GM21825 (cell line): Measurements from ENCODE around the gene PRKN.

ENCODE experiments used
- ATAC-seq: cut with Tn5 transposase; IDR thresholded peaks from one replicate; pipeline ENCODE4 v1.9.1; 2021; ENCODE audit warnings: mild to moderate bottlenecking, moderate library complexity; ENCODE audit not compliant: unreplicated experiment

Gene PRKN

GRCh38 chr6:161383951-161384350 is 1343.6 kb downstream of the PRKN start:
- no peak for ATAC-seq

GRCh38 chr6:161379834-161380582 is 1347.6 kb downstream of the PRKN start:
- ATAC-seq: no peak

DNA sequence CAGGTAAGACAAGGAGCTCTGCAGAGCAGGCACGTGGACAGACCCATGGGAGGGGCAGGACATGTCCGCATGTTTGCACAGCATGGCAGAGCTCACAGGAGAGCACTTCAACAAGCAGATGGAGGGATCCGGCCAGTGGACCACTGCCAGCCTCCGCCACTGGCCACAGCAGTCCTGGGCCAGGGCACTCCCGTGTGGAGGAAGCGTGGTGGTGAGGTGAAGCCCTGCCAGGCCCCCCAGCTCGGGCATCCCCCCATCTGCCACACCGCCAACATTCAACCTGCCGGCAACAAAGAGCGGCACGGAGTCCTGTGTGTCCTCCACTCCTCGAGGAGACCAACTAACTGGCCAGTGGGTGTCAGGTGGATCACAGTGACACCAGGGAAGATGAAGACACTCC is 1349.5 kb downstream of the PRKN start:
- ATAC-seq: no peak

- ATAC-seq: no peak
Observed at GRCh38 chr6:161377116-161377515, 1350.5 kb downstream of the PRKN start.

GRCh38 chr6:161376367-161376766 is 1351.2 kb downstream of the PRKN start:
- ATAC-seq: no peak

DNA sequence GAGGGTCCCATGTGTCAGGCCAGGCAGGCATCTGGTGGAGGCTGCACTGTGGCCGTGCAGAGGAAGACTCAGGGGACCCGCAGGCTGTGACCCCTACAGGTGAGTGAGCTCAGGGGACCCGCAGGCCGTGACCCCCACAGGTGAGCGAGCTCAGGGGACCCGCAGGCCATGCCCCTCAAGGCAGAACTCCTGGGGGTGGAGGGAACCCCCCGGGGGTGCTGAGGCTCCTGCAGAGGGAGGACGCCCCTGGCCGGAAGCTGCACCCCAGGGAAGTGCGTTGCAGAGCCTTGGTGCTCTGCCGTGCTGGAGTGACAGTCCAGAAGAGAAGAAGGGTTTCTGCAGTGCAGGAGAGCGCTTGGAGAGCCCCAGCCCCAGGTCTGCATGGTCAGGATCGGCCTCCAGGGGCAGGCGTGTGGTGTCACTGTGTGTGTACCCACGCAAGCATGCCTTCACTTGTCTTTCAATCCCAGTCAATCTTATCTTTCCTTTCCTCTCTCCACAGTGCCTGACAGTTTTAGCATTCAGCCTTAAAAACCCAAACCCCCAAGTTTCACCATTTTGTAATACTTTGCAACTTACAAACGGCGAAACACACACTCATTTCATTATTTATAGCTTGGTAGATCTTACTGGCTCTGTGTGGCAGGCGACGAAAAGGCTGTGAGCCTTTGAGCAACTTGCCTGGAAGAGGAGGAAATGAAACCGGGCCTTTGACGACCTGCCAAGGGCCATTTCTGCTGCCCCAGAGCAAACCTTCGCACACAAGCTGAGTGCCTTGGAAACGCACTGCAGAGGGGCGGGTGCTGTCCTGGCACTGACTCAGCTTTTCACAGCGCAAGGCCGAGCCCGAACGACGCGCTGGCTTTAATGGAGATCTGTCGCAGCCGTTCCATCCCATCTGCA is 1352.3 kb downstream of the PRKN start:
- no peak for ATAC-seq

GRCh38 chr6:161373905-161374451 is 1353.6 kb downstream of the PRKN start:
- no peak for ATAC-seq

- ATAC-seq: no peak
Observed at GRCh38 chr6:161372422-161372793, 1355.2 kb downstream of the PRKN start.

GRCh38 chr6:161370880-161371279 is 1356.7 kb downstream of the PRKN start:
- peak; percentile 89 for ATAC-seq

GRCh38 chr6:161369339-161369738 is 1358.2 kb downstream of the PRKN start:
- no peak for ATAC-seq

DNA sequence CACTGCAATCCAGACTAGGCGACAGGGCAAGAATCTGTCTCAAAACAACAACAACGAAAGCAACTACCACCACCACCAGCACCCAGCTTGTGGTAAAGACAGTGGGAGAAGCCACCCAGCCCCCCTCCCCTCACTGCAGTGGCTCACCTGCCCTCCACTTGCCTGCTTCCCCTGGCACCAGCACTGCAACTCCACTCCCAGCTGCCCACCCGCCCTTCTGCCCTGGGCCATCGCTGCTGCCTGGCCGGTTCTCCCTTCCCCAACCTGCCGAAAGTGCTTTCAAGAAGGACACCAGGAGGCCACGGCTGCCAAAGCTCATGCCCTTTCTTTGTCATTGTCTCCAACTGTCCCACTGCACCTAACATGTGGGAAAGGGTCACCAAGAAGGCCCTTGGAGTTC is 1359.1 kb downstream of the PRKN start:
- no peak for ATAC-seq

GRCh38 chr6:161367472-161367871 is 1360.1 kb downstream of the PRKN start:
- ATAC-seq: no peak

- no peak for ATAC-seq
Observed at GRCh38 chr6:161366301-161366923, 1361.2 kb downstream of the PRKN start.

- no peak for ATAC-seq
Observed at GRCh38 chr6:161365633-161366032, 1361.9 kb downstream of the PRKN start.

DNA sequence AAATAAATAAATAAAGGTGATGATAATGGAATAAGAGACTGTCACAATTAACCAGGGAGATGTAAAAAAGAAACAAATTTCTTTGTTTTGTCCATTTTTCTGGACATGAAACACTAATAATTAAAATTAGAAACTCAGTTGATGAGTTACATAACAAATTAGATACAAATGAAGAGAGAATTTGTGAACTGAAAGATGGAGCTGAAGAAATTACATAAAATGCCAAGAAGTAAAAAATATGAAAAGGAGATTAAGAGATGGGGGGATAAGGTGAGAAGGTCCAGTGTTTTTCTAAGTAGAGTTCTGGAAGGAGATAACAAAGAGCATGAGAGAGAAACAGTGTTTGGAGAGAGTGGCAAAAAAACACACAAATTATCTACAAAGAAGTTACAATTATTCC is 1364.3 kb downstream of the PRKN start:
- no peak for ATAC-seq

DNA sequence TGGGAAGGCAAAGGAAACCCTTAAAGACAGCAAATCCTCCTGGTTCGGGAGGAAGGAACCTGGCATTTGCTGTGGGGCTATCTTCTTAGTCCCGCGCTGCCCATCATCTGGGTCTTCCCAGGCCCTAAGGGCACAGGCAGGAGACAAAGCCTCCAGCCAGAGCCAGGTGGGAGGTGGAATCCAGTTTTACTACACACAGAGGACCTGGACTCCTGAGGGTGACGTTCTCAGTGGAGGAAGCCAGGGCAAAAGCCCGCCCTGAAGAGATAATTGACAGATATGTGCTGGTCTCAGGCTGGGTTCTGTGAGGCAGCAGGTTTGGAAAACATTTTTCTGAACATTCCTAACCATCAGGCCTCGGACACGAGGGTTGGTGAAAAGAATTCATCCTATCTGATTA is 1365.3 kb downstream of the PRKN start:
- no peak for ATAC-seq

GRCh38 chr6:161361529-161361928 is 1366.0 kb downstream of the PRKN start:
- ATAC-seq: no peak

- ATAC-seq: no peak
Observed at GRCh38 chr6:161360520-161360919, 1367.0 kb downstream of the PRKN start.

DNA sequence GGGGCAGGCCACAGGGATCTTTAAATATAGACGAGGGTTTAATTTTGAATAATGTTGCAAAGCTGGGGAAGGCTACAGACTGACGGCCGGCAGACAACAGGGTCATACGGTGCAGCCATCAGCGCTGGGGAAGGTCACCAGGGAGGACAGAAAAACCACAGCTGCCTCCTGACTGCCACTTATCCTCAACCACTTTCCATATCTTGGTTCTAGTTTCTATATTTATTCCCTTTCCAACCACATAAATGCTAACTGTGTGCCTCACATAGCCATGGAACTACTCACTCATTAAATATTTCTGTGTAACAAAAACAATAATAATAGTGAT is 1368.0 kb downstream of the PRKN start:
- ATAC-seq: no peak

DNA sequence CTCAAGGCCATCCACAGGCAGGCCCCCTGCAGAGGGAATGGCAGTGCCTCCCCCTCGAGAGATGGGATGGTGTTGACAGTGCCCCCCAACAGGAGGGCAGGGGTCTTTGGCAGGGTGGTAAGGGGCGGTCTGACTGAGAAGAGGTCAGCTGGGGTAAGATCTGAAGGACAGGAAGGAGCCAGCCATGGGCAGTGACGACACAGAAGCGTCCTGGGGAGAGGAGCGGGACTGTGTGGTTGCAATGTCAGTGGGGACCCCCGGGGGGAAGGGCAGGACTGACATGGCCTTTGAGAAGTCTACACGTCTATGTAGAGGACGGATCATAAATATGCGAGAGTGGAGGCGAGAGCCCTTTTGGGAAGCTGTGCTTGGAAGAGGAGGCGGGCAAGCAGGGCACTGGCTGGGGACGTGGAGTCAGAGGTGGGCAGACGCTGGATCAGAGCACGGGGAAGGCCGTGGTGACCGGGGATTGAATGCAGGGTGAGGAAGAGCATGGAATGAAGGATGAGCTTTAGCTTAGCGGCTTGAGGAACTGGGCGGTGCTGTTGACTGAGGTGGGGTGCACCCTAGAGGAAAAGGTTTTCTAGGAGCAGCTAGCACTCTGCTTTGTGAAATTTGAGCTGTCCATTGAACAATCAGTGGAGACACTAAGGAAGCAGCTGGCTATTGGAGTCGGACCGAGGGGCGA is 1371.3 kb downstream of the PRKN start:
- ATAC-seq: no peak

DNA sequence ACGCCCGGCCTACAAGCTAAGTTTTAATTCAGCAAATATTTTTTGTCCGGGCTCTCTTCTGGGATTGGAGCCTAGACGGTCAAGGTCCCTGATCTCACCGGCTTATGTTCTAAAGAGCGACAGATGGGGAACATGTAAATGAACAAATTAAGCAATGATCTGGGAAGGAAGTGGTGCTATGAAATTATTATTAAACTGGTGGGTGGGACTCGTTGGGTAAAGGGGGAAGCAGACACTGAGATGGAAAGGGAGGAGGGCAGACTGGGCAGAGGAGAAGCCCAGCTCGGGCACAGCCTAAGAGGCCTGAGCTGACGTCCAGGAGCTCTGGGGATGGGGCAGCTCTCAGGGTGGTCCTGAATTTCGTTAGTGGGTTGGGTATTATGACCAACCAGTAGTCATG is 1371.9 kb downstream of the PRKN start:
- ATAC-seq: no peak
